K562 (cell line): ENCODE data around the gene TMEM25. TPM values are rescaled to one million over a fixed set of nuclear protein-coding genes. Genes with fewer than 3 reads are reported as not detected.

ENCODE experiments used
- EP300 ChIP-seq: IDR thresholded peaks from 2 replicates; pipeline ENCODE4 v1.6.1; 2012; ENCODE audit warnings: low read length, improper control_type of control experiment
- ESRRA ChIP-seq: fragments of 450-650 bp; IDR thresholded peaks from 2 replicates; pipeline ENCODE4 v1.6.1; 2014; ENCODE audit warnings: low read depth, mild to moderate bottlenecking, moderate library complexity, borderline replicate concordance
- GTF2E2 ChIP-seq: fragments of 200-800 bp; sonication (Bioruptor generic); IDR thresholded peaks from 2 replicates; pipeline ENCODE4 v1.6.1; 2016; ENCODE audit warnings: missing genetic modification characterization, missing compliant biosample characterization
- HES1 ChIP-seq: fragments of 450-650 bp; IDR thresholded peaks from 2 replicates; pipeline ENCODE4 v1.6.1; 2016; ENCODE audit warnings: low read depth, mild to moderate bottlenecking, moderate library complexity
- L3MBTL2 ChIP-seq: fragments of 450-650 bp; IDR thresholded peaks from 2 replicates; pipeline ENCODE4 v1.6.1; 2016; ENCODE audit warnings: mild to moderate bottlenecking, moderate library complexity
- MNT ChIP-seq, 2 experiments: fragments of 450-650 bp; conservative IDR thresholded peaks; 2 replicates each; pipeline ENCODE4 v1.6.1; 2017; ENCODE audit warnings: mild to moderate bottlenecking in 2 of 2, moderate library complexity in 2 of 2
- MXI1 ChIP-seq: IDR thresholded peaks from 2 replicates; pipeline ENCODE4 v1.6.1; 2011; ENCODE audit warnings: low read depth, mild to moderate bottlenecking, improper control_type of control experiment, low read length
- POLR2AphosphoS5 ChIP-seq: IDR thresholded peaks from 2 replicates; pipeline ENCODE4 v1.6.1; 2011; ENCODE audit warnings: mild to moderate bottlenecking, low read depth, low read length, moderate library complexity; ENCODE audit not compliant: control insufficient read depth, insufficient read depth
- POLR2B ChIP-seq: fragments of 450-650 bp; IDR thresholded peaks from 2 replicates; pipeline ENCODE4 v1.6.1; 2018; ENCODE audit warnings: low read depth; ENCODE audit not compliant: partially characterized antibody
- PREB ChIP-seq: sonication (generic); formaldehyde crosslinking; IDR thresholded peaks from 2 replicates; pipeline ENCODE4 v1.8.1; 2023; ENCODE audit warnings: mild to moderate bottlenecking, missing genetic modification reagents
- RAD21 ChIP-seq, 2 experiments: fragments of 250-450 bp in 1 of 2; fragments of 450-650 bp in 1 of 2; sonication (Bioruptor Pico) in 1 of 2; formaldehyde crosslinking in 1 of 2; IDR thresholded peaks in 1 of 2; conservative IDR thresholded peaks in 1 of 2; 2 replicates each; pipeline versions ENCODE4 v1.4.0 to v1.8.0; 2020 to 2022; ENCODE audit warnings: mild to moderate bottlenecking in 2 of 2, moderate library complexity in 1 of 2
- RNF219 ChIP-seq: fragments of 250-450 bp; sonication (Bioruptor Pico); IDR thresholded peaks from 2 replicates; pipeline ENCODE4 v1.5.0; 2022; ENCODE audit warnings: mild to moderate bottlenecking
- TGIF2 ChIP-seq: sonication (generic); formaldehyde crosslinking; IDR thresholded peaks from 2 replicates; pipeline ENCODE4 v1.8.1; 2022; ENCODE audit warnings: mild to moderate bottlenecking, missing genetic modification reagents, moderate library complexity
- TRIM24 ChIP-seq, 2 experiments: fragments of 450-650 bp; IDR thresholded peaks; 2 replicates each; pipeline ENCODE4 v1.6.1; 2016
- ZNF507 ChIP-seq: conservative IDR thresholded peaks from 2 replicates; pipeline ENCODE4 v1.6.1; 2017; ENCODE audit warnings: missing genetic modification characterization, missing compliant biosample characterization
- ZNF668 ChIP-seq: fragments of 250-450 bp; sonication (Bioruptor Pico); IDR thresholded peaks from 2 replicates; pipeline ENCODE4 v1.8.0; 2022; ENCODE audit warnings: mild to moderate bottlenecking, inconsistent platforms
- ZNF696 ChIP-seq: fragments of 250-450 bp; sonication (Bioruptor Pico); conservative IDR thresholded peaks from 2 replicates; pipeline ENCODE4 v1.4.0; 2020; ENCODE audit warnings: mild to moderate bottlenecking, moderate library complexity
- polyA plus RNA-seq, 8 experiments: library from polyadenylated mRNA; depleted of rRNA in 4 of 8; stranded (reverse) in 5 of 8; unstranded in 3 of 8; fragments of >200 nt; fragmentation: Nextera tagmentation in 2 of 8; fragmentation: Illumina TruSeq in 1 of 8; extraction: Ambion mirVana in 2 of 8; extraction: Trizol in 1 of 8; gene quantifications; 2 replicates each; pipeline versions ENCODE4 v1.2.1 to v1.2.3, GENCODE V29; 2011 to 2014; ENCODE audit warnings: inconsistent platforms in 1 of 8, missing spikeins in 1 of 8
- total RNA-seq, 7 experiments: library from RNA; depleted of rRNA in 6 of 7; stranded (reverse); fragments of >200 nt in 6 of 7; fragmentation: Illumina TruSeq in 2 of 7; extraction: Trizol in 2 of 7; gene quantifications; 2 replicates each; pipeline versions ENCODE4 v1.2.1 to v1.2.3, GENCODE V29; 2011 to 2021; ENCODE audit warnings: low replicate concordance in 1 of 7

The TMEM25 gene
- total and polyA plus RNA-seq, 9 of the 15 experiments (the other 6 are each of a cell fraction or from before 2014, with no cell fraction given) = 0.34 to 3.8 (median 2.0) TPM

- TF ChIP-seq GTF2E2 (tag) (no peak), RAD21 (CRISPR knock-in tag; conservative IDR thresholded peaks at IDR 0.05 in 1 of 2, IDR thresholded peaks at IDR 0.05 in 1 of 2) (no peak; a peak in 1 of 4 replicates), MXI1 (no peak), ESRRA (0 out of 2 replicates have a peak, but pooled peaks have one; percentile 12), MNT (conservative IDR thresholded peaks at IDR 0.05) (peak; percentile 52 to 78), ZNF507 (tag) (no peak), POLR2AphosphoS5 (0 out of 2 replicates have a peak, but pooled peaks have one; percentile 43), RNF219 (no peak), POLR2B (no peak), ZNF696 (CRISPR knock-in tag) (no peak), L3MBTL2 (peak; percentile 95), ZNF668 (CRISPR knock-in tag) (no peak), TGIF2 (0 out of 2 replicates have a peak, but pooled peaks have one; percentile 41), EP300 (no peak), PREB (0 out of 2 replicates have a peak, but pooled peaks have one; percentile 10), HES1 (no peak), TRIM24 (IDR thresholded peaks at IDR 0.05) (no peak)
Measured at GRCh38 chr11:118530683-118531596, at the start of gene TMEM25 (continued).
